ENCODE results near the gene GRHL1. TPM values are rescaled to one million over a fixed set of nuclear protein-coding genes. Genes with fewer than 3 reads are reported as not detected.
A peak's percentile ranks its signal among the peaks of the same experiment; 100 is the strongest.
"Not testable (repeated sequence)": the region's sequence is repeated elsewhere in the genome, so short reads cannot be mapped to it uniquely, and the experiment has no call there.

Gene GRHL1
- total RNA-seq, 2 donors from 2014 or later: 1.4 to 5.7 TPM

DNA sequence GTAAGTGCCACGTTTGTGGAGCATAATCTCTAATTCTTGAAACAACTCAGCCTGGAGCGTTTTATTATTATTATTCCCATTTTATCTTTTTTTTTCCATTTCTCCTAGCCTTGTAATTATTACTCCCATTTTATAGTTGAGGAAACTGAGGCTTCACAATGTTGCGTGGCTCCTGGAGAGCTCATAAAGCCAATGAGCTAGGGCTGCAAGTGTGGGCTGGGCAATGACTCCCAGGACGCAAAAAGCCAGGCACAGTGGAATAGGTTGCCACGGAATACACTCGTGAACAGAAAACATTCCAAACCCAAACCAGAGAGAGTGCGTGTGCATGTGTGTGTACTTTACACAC lies 78.4 kb downstream of the GRHL1 start:
- DNase-seq (no peak), ATAC-seq (no peak)
- intact Hi-C loops (cut with DNase I): no loop called here

DNA sequence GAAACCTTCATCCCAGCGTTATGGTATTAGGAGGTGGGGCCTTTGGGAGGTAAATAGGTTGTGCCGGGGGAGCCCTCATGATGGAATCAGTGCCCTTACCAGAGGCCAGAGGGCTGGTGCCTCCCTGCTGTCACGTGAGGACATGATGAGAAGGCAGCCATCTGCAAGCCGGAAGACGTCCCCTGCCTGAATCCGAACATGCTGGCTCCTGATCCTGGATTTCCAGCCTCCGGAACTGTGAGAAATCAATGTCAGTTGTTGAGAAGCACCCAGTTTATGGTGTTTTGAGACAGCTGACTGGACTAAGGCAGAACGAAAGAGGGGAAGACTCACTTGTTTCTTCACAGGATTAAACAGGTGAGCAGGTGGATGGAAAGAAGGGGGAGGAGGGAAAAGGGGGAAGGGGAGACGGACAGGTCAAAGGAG lies 78.8 kb downstream of the GRHL1 start:
- intact Hi-C loops (cut with DNase I): no loop called here
- ATAC-seq (no peak), DNase-seq (no peak)

DNA sequence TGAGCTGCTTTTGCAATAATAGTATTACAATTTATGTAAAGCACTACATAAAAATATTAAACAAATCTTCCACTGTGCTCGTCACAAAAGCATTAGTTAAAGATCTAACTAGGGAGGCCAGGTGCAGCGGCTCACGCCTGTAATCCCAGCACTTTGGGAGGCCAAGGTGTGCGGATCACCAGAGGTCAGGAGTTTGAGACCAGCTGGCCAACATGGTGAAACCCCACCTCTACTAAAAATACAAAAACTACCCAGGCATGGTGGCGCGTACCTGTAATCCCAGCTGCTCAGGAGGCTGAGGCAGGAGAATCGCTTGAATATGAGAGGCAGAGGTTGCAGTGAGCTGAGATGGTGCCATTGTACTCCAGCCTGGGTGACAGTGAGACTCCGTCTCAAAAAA lies 79.3 kb downstream of the GRHL1 start:
- DNase-seq; ATAC-seq; intact Hi-C loops (cut with DNase I): not testable (repeated sequence)

DNA sequence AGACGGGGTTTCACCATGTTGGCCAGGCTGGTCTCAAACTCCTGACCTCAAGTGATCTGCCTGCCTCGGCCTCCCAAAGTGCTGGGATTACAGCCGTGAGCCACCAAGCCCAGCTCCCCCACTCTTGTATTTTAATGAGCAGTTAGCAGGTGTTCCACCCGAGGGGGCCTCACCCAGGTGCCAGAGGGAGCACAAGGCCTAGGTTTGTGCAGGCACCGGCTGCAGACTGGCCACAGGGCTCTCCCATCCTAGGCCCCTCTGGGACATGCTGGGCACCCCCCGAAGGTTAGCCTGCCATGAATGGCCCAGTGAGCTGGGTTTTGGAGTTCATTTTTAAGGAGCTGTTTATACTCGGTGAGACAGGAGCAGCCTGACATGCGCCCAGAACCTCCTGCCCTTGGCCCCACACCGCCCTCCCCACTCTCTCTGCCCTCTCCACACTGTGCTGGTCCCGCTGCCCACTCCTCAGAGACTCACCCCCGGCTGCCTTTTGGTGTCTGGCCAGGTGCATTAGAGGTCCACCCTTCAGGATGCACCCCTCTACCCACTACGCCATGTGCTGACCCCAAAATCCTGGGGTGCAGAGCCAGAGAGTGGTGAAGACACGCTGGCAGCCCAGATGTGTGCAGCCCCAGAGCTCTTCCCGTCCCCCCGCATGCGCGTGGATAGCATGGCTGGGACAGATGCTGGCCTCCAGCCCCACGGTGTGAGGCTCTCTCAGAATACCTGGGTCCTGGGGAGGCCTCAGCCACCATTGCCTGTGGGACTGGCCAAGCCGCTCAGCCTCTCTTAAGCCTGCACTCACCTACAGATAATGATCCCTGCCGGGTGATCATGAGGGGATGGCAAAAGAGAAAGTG lies 80.6 kb downstream of the GRHL1 start:
- ATAC-seq (no peak), DNase-seq (no peak)
- intact Hi-C loops (cut with DNase I): no loop called here

DNA sequence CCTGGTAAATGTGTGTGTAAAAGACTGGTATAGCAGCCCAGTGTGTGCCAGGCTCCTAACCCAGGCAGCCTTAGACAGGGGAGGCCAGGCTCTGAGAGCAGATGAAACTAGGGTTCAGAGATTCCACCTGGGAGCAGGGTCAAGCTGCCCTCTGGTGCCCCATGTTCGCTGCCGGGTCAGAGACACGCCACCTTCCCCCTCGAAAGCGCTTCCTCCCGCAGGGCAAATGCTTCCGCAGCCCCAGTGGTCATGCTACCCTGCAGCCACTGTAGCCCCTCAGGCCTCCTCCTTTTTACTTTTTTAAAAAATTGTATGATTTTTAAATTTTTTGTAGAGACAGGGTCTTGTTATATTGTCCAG lies 81.2 kb downstream of the GRHL1 start:
- ATAC-seq (no peak), DNase-seq (no peak)
- intact Hi-C loops (cut with DNase I): no loop called here

DNA sequence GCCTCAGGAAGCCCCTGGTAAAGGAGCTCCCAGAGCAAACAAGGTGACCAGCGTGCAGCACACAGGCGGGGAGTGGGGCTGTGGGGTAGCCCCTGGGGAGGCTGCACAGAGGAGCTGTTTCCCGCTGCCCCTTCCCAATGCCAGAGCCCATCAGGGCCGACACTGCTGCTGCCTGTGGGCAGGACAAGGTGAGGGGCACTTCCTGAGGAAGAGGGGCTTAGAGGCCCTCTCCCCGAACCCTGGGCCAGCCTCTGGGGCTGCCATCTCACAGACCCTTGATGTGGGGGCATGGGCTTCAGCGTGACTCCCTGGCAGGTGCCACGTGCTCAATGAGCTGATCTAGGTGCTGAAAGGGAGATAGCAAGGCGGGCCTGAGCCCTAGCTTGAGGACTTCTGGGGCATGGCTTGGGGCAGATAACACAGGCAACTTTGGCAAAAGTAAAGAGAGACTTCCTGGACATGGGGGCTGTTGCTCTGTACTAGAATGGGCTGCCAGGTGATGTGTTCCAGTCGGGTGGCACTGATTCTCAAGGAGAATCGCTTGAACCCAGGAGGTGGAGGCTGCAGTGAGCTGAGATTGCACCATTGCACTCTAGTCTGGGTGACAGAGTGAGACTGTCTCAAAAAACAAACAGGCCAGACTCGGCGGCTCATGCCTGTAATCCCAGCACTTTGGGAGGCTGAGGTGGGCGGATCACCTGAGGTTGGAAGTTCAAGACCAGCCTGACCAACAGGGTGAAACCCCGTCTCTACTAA lies 81.9 kb downstream of the GRHL1 start:
- ATAC-seq: no peak
- intact Hi-C loops (cut with DNase I): no loop called here

DNA sequence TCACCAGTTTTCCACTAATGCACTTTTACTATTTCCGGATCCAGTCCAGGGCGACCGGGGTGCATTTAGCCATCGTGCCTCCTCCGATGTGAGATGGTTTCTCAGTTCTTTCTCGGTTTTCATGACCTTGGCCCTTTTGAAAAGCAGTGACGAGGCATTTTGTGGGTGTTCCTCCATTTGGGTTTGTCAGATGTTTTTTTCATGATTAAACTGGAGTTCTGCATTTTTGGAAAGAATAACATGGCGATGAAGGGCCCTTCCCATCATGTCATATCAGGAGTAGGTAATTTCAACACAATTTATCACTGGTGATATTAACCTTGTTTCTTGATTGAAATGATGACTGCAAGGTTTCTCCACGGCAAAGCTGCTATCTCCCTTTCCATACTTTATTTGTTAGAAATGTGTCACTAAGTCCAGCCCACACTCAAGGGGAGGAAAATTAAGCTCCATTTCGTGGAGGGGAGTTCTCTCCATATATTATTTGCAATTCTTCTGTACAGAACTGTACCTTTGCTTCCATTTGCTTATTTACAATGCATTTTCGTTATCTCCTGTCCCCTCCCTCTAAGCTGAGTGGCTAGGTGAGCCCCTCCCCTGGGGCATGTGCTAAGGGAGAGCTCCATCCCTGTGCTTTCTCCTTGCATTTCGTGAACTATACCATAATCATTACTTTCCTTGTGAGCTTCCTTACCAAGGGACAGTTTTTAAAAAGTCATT lies 83.0 kb downstream of the GRHL1 start:
- intact Hi-C loops (cut with DNase I): loop anchor here in 1 of 2 donors (5.0 kb wide), 1 partner anchor 37 kb away; no protein-coding TSS in a partner anchor
- ATAC-seq (no peak), DNase-seq (no peak)

More for the DNA sequence above, 81.9 kb downstream of the GRHL1 start:
- no peak for DNase-seq

DNA sequence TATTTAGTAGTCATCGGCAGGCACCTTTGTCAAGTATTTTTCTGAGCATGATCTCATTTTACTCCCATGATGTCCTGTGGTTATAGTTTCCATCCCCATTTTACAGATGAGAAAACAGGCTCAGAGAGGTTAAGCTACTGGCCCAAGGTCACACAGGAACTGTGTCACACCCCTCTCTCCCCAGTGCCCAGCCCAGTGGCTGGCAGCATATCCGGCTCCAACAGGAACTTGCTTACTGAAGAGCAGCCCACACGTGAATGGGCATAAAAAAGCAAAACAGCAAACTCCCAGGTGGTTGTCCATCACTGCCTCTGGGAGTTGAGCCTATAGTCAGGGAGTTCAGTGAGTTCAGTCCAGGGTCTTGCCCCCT lies 83.5 kb downstream of the GRHL1 start:
- ATAC-seq (no peak), DNase-seq (no peak)
- intact Hi-C loops (cut with DNase I): loop anchor here in 1 of 2 donors (5.0 kb wide), 1 partner anchor 38 kb away; no protein-coding TSS in a partner anchor

DNA sequence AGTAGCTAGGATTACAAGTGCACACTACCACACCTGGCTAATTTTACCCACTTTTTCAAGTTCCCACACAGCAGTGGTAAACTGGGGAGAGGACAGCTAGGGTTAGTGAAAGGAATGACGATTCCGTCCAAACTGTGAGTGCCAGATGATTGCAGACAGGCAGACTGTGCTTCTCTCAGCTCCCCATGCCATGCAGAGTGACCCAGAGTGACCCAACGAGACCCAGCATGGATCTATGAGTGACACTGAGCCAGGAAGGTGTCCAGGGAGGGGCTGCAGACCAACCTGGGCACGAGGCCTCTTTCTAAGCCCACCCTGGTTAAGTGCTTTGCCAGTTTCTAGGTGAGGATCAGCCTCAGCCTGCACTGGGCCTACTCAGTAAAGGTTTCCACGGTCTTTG lies 84.1 kb downstream of the GRHL1 start:
- no peak for DNase-seq
- intact Hi-C loops (cut with DNase I): loop anchor here in 1 of 2 donors (5.0 kb wide), 1 partner anchor 38 kb away; no protein-coding TSS in a partner anchor
- peak; percentile 22 to 59 for ATAC-seq

DNA sequence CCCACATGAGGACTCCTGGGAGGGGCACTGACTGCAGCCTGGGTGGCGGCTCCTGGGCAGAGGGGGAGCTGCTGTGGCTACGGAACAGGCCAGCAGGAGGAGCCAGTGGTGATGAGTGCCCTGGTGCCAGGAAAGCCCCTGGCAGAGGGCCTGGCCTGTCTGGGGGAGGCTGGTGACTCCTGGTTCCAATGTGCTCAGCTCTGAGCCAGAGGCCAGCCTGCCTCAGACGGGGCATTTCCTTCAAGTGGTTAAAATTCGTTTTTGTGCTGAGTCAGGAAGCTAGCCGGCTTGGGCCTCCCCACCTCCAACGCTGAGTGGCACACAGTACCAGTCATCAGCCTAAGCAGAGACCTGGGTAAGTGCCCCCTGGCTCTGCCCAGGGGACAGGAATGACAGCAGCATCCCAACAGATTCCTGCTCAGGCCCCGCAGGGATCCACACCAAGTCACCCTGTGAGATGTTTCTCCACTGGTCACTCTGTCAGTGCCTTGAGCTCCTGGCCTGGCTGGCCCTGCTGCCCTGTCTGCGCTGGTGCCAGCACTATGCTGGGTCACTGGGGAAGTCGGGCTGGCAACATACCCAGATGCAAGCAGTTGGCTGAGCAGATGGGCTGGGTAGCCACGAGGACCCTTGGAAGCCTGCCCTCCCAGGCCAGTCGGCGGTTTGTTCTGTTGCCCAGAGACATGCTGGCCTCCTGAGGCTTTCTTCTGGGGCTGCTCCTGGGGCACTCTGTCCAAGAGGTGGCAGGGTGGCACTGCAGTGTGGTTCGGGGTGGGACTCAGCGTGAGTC lies 84.8 kb downstream of the GRHL1 start:
- peak; percentile 78 to 83 for ATAC-seq
- DNase-seq: peak; percentile 79
- intact Hi-C loops (cut with DNase I): loop anchor here in 1 of 2 donors (5.0 kb wide), 1 partner anchor 39 kb away; no protein-coding TSS in a partner anchor

DNA sequence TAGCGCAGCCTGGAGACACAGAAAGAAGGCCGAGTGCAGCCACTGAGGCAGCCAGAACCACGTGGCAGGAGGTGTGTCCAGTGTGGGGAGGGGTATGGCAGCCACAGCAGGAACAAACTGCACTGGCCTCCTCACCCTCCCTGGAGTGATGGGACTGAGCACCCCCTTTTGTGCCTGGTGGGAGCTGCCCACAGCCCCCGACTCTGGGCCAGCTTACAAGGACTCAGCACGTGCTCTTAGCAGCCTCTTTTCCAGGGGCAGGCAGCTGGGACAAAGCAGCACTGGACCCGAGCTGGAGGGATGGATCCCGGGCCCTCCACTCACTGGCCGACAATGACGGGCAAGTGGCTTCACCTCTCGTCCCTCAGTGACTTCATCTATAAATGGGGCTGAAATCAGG lies 86.6 kb downstream of the GRHL1 start:
- no peak for ATAC-seq
- no peak for DNase-seq
- intact Hi-C loops (cut with DNase I): loop anchor here in 1 of 2 donors (5.0 kb wide), 1 partner anchor 41 kb away; no protein-coding TSS in a partner anchor

DNA sequence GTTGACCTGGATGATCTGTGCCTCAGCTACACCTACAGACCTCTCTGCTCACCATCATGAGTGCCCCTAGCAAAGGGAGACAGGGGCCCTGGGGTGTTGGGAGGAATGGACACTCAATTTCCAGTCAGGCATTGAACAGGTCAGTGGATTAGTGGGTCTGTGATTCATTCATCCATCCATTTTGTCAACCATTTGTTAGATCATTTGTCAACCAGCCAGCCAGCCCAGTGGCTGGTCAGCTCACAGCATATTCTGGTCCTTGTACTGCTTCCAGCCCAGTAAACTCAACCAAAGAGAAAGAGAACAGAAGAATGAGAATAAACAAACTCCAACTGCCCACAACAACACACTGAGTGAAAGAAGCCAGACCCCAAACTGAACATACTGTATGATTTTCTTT lies 87.2 kb downstream of the GRHL1 start:
- intact Hi-C loops (cut with DNase I): loop anchor here in 1 of 2 donors (5.0 kb wide), 1 partner anchor 41 kb away; no protein-coding TSS in a partner anchor
- ATAC-seq (no peak), DNase-seq (no peak)

DNA sequence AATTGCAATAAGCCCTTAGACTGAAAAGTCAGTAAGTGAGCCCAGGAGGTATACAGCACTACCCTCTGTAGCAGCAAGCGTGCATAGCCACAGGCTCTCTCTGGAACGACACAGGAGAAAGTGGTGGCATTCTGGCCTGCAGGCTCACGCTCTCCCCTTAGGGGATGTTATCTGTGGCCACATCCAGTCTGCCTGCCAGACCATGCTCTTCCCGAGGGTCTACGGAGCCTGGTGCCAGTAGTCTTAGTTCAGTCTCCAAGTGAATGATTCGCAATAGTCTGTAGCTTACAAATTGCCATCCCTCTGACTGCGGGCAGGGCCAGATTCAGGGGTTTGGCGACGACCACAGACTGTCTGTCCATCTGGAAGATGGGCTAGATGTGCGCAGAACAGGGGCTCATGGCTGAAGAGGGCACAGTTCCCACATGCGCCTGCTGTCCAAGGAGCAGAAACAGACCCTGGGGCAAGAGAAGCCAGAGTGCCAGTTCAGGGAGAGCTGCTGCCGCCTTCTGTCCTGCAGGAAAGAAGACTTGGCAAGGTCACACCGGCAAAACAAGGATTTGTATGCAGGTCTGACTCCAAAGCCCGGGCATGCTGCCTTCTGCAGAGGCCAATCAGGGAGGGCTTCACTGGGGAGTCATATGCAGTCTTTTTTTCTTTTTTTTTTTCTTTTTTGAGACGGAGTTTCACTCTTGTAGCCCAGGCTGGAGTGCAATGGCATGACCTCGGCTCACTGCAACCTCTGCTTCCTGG lies 88.3 kb downstream of the GRHL1 start:
- no peak for ATAC-seq
- no peak for DNase-seq
- intact Hi-C loops (cut with DNase I): loop anchor here in 1 of 2 donors (5.0 kb wide), 1 partner anchor 43 kb away; no protein-coding TSS in a partner anchor

DNA sequence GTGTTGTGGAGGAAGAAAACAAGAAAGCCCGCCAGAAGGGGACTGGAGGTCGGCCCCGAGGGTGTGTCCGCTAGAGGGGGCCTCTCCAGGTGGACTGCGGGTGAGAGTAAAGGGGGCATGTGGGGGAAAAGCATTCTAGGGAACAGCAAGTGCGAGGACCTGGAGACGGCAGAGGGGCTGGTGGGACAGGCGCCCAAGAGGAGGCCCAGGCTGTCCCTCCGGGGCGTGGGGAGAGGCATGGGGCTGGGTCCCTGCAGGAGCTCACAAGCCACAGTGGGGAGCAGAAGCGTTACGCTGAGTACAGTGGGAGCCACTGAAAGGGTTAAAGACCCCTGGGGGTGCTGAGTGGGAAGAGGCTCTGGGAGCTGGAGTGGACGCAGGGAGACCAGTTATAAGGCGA lies 90.2 kb downstream of the GRHL1 start:
- no peak for DNase-seq
- ATAC-seq: no peak
- intact Hi-C loops (cut with DNase I): loop anchor here in 1 of 2 donors (2.0 kb wide), 1 partner anchor 57 kb away; no protein-coding TSS in a partner anchor

DNA sequence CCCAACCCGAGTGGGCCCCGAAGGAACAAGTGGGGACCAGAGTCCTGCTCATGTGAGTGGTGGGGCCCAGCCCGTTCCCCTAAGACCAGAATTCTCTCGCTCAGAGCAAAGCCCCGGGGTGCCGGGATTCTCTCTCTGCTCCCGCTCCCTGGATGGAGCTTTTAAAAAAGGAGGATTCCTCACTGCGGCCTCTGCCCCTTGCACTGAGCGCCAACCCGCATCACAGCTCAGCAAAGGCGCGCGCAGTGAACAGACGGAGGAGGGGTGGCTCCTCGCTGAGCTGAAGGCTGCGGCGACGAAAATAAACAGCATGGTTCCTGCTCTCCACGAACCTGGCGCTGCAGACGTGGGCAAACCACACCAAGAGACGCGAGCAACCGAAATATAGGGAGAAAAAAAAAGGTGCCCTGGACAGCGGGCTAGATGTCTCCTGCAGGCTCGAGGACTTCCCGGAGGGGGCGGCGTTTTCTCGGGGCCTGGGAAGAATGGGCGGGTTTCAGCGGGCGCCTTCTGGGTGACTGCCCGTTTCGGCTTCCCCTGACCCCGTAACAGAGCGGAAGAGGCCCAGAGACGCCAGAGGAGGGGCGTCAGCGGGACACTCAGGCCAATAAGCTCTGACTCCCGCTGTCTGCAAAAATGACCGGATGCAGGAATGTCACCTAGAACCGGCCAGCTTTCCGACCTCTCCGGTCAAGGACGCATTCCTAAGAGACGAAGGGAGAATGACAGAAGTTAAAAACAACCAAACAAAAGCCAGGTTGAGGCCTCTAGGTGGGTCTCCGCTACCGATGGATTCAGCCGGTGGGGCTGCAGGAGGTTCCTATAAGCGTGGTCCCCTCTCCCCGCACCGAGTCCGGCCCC lies 91.0 kb downstream of the GRHL1 start:
- ATAC-seq (peak; percentile 43 to 53), DNase-seq (peak; percentile 92)
- intact Hi-C loops (cut with DNase I): loop anchor here in 1 of 2 donors (2.0 kb wide), 1 partner anchor 58 kb away; no protein-coding TSS in a partner anchor

DNA sequence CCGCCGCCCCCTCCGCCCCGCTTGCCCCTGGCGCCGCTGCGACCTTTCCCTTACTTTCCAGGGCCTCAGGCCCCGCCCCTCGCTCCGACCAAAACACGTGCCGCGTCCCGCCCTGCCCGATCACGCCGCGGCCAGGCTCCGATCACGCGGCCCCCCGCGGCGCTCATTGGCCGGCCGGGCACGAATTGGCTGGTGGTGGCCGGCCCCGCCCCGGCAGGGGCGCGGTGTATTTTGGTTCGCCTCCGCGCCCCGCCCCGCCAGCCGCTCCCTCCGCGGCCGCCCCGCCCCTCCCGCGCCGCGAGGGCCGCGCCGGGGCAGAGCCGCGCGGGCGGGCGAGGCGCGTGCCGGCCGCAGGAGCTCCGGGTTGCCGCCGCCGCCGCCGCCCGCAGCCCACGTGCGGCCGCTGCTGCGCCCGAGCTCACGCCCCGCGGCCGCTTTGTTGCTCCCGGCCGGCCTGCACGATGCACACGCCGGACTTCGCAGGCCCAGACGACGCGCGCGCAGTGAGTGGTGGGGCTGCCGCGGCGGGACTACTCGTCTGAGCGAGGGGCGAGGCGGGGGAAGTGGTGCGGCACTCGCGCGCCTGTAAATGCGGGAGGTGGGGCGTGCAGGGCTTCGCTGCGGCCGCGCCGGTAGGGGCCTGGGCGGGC lies 91.9 kb downstream of the GRHL1 start, which contains the start of gene KLF11:
KLF11 (plus strand) TSS at position 295 of the 650 bp plus-strand sequence; CDS start at position 462, 167 bp downstream.
- ATAC-seq (peak; percentile 79 to 83), DNase-seq (peak; percentile 96)
- intact Hi-C loops (cut with DNase I): loop anchor here in 1 of 2 donors (2.0 kb wide), 1 partner anchor 59 kb away; no protein-coding TSS in a partner anchor
